ENCODE results near the gene OTP. TPM values are rescaled to one million over a fixed set of nuclear protein-coding genes. Genes with fewer than 3 reads are reported as not detected.
A peak's percentile ranks its signal among the peaks of the same experiment; 100 is the strongest.

OTP gene
- total RNA-seq, 1 donor from 2014 or later = not detected

GRCh38 chr5:77630114-77630680, 8.3 kb downstream of the OTP start:
- no peak for DNase-seq
- intact Hi-C loops (cut with micrococcal nuclease) = no loop called here

DNA sequence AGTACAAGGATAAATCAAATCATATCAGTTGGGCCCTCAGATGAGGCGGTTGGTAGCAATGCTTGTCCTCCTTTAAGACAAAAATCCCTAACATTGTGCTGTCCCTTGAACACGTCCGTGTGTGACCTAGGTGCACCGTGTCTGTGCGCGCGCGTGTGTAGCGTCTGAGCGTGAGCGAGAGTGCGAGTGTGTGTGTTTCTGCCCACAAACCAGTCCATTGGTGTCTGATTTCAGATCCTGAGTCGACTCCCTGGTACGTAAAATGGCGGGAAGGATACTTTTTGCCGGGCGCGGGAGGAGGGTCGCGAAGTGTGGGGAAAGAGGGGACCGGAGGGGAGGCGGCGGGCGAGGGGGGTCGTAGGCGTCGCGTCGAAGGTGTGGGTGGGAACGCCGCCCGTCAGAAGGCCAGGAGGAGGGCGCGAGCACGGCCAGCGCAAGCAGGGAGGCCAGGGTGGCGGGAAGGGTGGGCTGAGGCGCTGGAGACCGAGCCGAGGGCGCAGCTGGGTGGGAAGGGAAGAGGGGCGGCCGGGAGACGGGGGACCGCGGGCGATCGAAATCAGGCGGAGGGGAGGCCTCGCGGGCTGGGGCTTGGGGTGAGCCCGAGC, 8.9 kb downstream of the OTP start:
- peak overlapping the region; percentile 61 for H3K4me3 ChIP-seq
- H3K4me1 ChIP-seq = peaks cover 23% of the 10 kb centered on the region
- H3K36me3 ChIP-seq = no peaks in the 10 kb centered on the region
- intact Hi-C loops (cut with micrococcal nuclease) = no loop called here
- H3K27ac ChIP-seq (replicated peaks) = no peak overlapping the region
- no peak for DNase-seq
- H3K27me3 ChIP-seq (ENCODE audit: low read depth) = peaks cover 100% of the 10 kb centered on the region
- no peak for TF ChIP-seq CTCF (IDR thresholded peaks at IDR 0.05; ENCODE audit: borderline replicate concordance)
- no peaks in the 10 kb centered on the region for H3K9me3 ChIP-seq (replicated peaks)

More at GRCh38 chr5:77630114-77630680, 8.3 kb downstream of the OTP start:
- peaks cover 100% of the 10 kb centered on the region for H3K27me3 ChIP-seq (ENCODE audit: low read depth)
- H3K27ac ChIP-seq (replicated peaks) = no peak overlapping the region
- TF ChIP-seq CTCF (IDR thresholded peaks at IDR 0.05; ENCODE audit: borderline replicate concordance) = no peak
- H3K4me1 ChIP-seq = peaks cover 23% of the 10 kb centered on the region
- H3K4me3 ChIP-seq = peak overlapping the region; percentile 61
- H3K9me3 ChIP-seq (replicated peaks) = no peaks in the 10 kb centered on the region
- H3K36me3 ChIP-seq = no peaks in the 10 kb centered on the region

GRCh38 chr5:77628840-77629508, 9.5 kb downstream of the OTP start:
- peaks cover 100% of the 10 kb centered on the region for H3K27me3 ChIP-seq (ENCODE audit: low read depth)
- peak overlapping the region; percentile 61 for H3K4me3 ChIP-seq

DNA sequence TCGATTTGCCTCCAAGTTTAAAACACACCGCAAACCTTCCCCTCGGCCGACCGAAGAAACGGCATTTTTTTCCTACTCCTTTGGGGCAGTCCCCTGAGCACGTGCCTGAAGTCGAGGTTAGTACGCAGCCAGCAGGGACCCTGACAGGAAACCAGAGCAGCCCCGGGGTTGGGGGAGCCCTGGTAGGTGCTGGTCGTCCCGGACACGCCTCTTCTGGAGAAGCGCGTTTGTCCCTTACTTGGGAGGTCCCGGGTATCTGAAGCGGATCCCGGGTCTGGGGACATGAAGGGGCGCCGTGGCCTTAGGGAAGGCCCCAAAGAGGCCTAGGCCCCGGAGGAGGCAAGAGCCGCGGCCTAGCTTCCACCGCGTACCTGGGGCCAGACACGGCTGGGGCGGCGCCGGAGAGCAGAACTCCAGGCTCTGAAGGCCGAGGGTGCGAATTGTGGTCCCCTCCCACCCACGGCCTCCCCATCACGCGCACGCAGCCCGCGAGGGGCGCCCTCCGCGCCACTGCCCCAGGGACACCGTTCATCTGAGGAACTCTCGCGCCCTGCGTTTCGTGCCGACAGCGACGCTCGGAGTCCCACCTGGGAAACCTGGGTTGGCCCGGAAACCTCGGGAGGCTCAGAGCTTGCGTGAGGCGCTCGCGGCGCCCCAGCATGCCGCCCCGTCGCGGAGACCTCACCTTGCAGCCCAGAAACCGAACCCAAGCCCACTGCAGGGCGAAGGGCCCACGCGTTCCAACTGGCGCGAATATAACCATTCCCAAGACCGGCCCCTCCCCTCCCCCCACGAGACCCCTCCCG, 10.4 kb downstream of the OTP start:
- DNase-seq = no peak
- intact Hi-C loops (cut with micrococcal nuclease) = no loop called here
- H3K4me3 ChIP-seq = no peak overlapping the region
- no peak overlapping the region for H3K27ac ChIP-seq (replicated peaks)
- H3K36me3 ChIP-seq = no peaks in the 10 kb centered on the region
- TF ChIP-seq CTCF (IDR thresholded peaks at IDR 0.05; ENCODE audit: borderline replicate concordance) = no peak
- H3K27me3 ChIP-seq (ENCODE audit: low read depth) = peaks cover 100% of the 10 kb centered on the region
- peaks cover 23% of the 10 kb centered on the region for H3K4me1 ChIP-seq
- no peaks in the 10 kb centered on the region for H3K9me3 ChIP-seq (replicated peaks)

More at GRCh38 chr5:77628840-77629508, 9.5 kb downstream of the OTP start:
- no peak for TF ChIP-seq CTCF (IDR thresholded peaks at IDR 0.05; ENCODE audit: borderline replicate concordance)
- H3K27ac ChIP-seq (replicated peaks) = no peak overlapping the region
- no peaks in the 10 kb centered on the region for H3K36me3 ChIP-seq
- DNase-seq = no peak
- peaks cover 23% of the 10 kb centered on the region for H3K4me1 ChIP-seq
- H3K9me3 ChIP-seq (replicated peaks) = no peaks in the 10 kb centered on the region
- intact Hi-C loops (cut with micrococcal nuclease) = no loop called here

DNA sequence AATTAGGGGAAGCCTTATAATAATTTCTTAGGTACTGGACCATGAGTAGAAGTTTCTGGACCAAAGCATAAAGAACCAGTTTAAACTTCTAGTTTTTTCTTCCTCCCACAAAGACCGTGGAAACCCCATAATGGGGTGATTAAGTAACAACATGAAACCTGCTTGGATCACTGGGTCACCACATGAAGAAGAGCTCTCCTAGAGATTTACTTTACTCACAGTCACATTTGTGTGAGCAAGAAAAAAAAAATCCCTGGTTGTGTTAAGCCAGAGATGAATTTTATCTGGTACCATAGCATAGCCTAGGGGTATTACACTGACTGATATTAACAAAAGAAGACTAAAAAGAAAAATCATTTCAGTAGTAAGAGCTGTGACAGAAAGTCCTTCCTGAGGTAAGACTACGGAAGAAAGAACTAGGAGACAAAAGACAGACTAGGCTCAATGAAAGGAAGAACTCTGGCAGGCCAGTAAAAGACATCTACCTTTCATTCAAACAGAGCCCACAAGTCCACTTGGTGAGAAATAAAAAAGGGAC, 15.2 kb downstream of the OTP start:
- Histone ChIP-seq H3K9me3 (replicated peaks) (no peaks in the 10 kb centered on the region), H3K27me3 (ENCODE audit: low read depth) (peaks cover 100% of the 10 kb centered on the region), H3K27ac (replicated peaks) (no peak overlapping the region), H3K36me3 (no peaks in the 10 kb centered on the region), H3K4me3 (no peak overlapping the region), H3K4me1 (no peaks in the 10 kb centered on the region)
- DNase-seq = no peak
- intact Hi-C loops (cut with micrococcal nuclease) = no loop called here
- no peak for TF ChIP-seq CTCF (IDR thresholded peaks at IDR 0.05; ENCODE audit: borderline replicate concordance)

All from left ventricle myocardium inferior (tissue), 1 donor.